MCF 10A (cell line): ENCODE data around the gene DCLK1. TPM values are rescaled to one million over a fixed set of nuclear protein-coding genes. Genes with fewer than 3 reads are reported as not detected.

Source experiments
- BruUV-seq: library from RNA; stranded (reverse); fragments of 400-500 nt; replicated peaks from 2 replicates; lab custom pipeline; 2021; lab: Mats Ljungman, UMichigan
- CTCF ChIA-PET: fragments of 300-600 bp; sonication (Branson Sonifier 250); formaldehyde crosslinking; extraction: SDS; loops from one replicate; lab custom pipeline; 2021; ENCODE audit warnings: antibody characterized with exemption, inconsistent platforms; lab: Yijun Ruan, JAX
- POLR2A ChIA-PET: fragments of 300-600, 350-650 bp; sonication (Branson Sonifier 250); formaldehyde crosslinking; extraction: SDS; loops from one replicate; lab custom pipeline; 2020; ENCODE audit warnings: antibody characterized with exemption, inconsistent platforms; lab: Yijun Ruan, JAX
- DNase-seq: peaks from one replicate; pipeline ENCODE4 v3.0.0-alpha.2; 2018; ENCODE audit not compliant: unreplicated experiment
- H3K27ac Mint-ChIP-seq: one replicate; pipeline ENCODE4 v1.8.0; 2022; ENCODE audit warnings: mild to moderate bottlenecking, low read depth, mixed read lengths; ENCODE audit not compliant: unreplicated experiment
- H3K27me3 Mint-ChIP-seq: one replicate; pipeline ENCODE4 v1.8.0; 2022; ENCODE audit warnings: mixed read lengths; ENCODE audit not compliant: insufficient read depth, unreplicated experiment
- H3K36me3 Mint-ChIP-seq: one replicate; pipeline ENCODE4 v1.8.0; 2022; ENCODE audit warnings: mild to moderate bottlenecking, moderate library complexity, mixed read lengths; ENCODE audit not compliant: insufficient read depth, unreplicated experiment
- H3K4me1 Mint-ChIP-seq: one replicate; pipeline ENCODE4 v1.8.0; 2022; ENCODE audit warnings: mixed read lengths; ENCODE audit not compliant: insufficient read depth, unreplicated experiment
- H3K4me3 Mint-ChIP-seq: one replicate; pipeline ENCODE4 v1.8.0; 2022; ENCODE audit warnings: mild to moderate bottlenecking, moderate library complexity, mixed read lengths; ENCODE audit not compliant: unreplicated experiment
- H3K9me3 Mint-ChIP-seq: one replicate; pipeline ENCODE4 v1.8.0; 2022; ENCODE audit warnings: mixed read lengths; ENCODE audit not compliant: unreplicated experiment
- CTCF ChIP-seq: fragments of 200-600 bp; IDR thresholded peaks from one replicate; pipeline ENCODE4 v1.8.0; 2022; ENCODE audit warnings: antibody characterized with exemption, mild to moderate bottlenecking; ENCODE audit not compliant: unreplicated experiment
- intact Hi-C: fragments of 100-400 bp; cut with micrococcal nuclease; formaldehyde crosslinking; loops from 2 replicates; pipeline ENCODE4 v1.14.1; 2022
- total RNA-seq: library from RNA; stranded (reverse); gene quantifications from 2 replicates; pipeline ENCODE4 v1.2.3, GENCODE V29; 2022

Gene DCLK1
- total RNA-seq, 1 experiment from 2014 or later: 0.44 TPM

DNA sequence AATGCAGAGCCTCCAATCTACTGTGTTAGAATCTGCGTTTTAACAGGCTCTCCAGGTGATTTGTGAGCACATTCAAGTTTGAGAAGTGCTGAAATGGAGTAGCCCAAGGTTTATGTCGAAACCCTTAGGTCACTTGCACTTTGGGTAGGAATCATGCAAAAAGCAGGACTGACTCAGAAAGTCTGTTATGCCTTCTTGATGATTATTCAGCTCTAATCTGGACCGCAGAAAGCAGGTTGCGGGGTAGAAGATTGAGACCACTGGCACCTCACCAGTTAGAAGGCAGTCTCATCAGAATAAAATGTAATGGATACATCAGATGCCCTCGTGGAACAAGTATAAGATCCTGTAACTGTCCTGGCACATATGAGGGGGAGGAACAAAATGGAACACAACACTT lies 326.3 kb downstream of the DCLK1 start:
- BruUV-seq: no TSS peak
- Mint-ChIP-seq H3K4me3 (no peak overlapping the region), H3K9me3 (no peaks in the 10 kb centered on the region), H3K4me1 (no peaks in the 10 kb centered on the region), H3K36me3 (no peaks in the 10 kb centered on the region), H3K27ac (no peak overlapping the region), H3K27me3 (peaks cover 23% of the 10 kb centered on the region)
- ChIA-PET CTCF (interaction anchor here (0.7 to 6.2 kb wide), 3 partner anchors 14 to 30 kb away, joined by 3 to 41 read pairs (median 3); no protein-coding TSS in a partner anchor), POLR2A (no interaction called here)
- intact Hi-C loops: no loop called here
- TF ChIP-seq CTCF: no peak
- DNase-seq: no peak

GRCh38 chr13:35797991-35798390 lies 333.2 kb downstream of the DCLK1 start:
- H3K9me3 Mint-ChIP-seq: no peaks in the 10 kb centered on the region
- no peak for DNase-seq
- no peak for TF ChIP-seq CTCF
- no TSS peak for BruUV-seq
- no peaks in the 10 kb centered on the region for H3K36me3 Mint-ChIP-seq
- H3K27ac Mint-ChIP-seq: no peak overlapping the region
- no peaks in the 10 kb centered on the region for H3K27me3 Mint-ChIP-seq
- H3K4me3 Mint-ChIP-seq: no peak overlapping the region
- no peaks in the 10 kb centered on the region for H3K4me1 Mint-ChIP-seq
- CTCF ChIA-PET: interaction anchor here (0.7 to 2.4 kb wide), 3 partner anchors 9 to 1876 kb away, joined by 3 to 9 read pairs (median 5); no protein-coding TSS in a partner anchor
- intact Hi-C loops: no loop called here
- POLR2A ChIA-PET: no interaction called here

GRCh38 chr13:35797244-35797643 lies 333.9 kb downstream of the DCLK1 start:
- no peak for DNase-seq
- TF ChIP-seq CTCF: no peak
- BruUV-seq: no TSS peak

GRCh38 chr13:35796623-35797022 lies 334.6 kb downstream of the DCLK1 start:
- Mint-ChIP-seq H3K27ac (no peak overlapping the region), H3K27me3 (no peaks in the 10 kb centered on the region), H3K4me1 (peaks cover 3% of the 10 kb centered on the region), H3K9me3 (no peaks in the 10 kb centered on the region), H3K36me3 (no peaks in the 10 kb centered on the region), H3K4me3 (no peak overlapping the region)
- no peak for TF ChIP-seq CTCF
- BruUV-seq: no TSS peak
- POLR2A ChIA-PET: no interaction called here
- intact Hi-C loops: no loop called here
- CTCF ChIA-PET: interaction anchor here (0.6 to 2.4 kb wide), 5 partner anchors 8 to 166 kb away, joined by 3 to 9 read pairs (median 4); no protein-coding TSS in a partner anchor
- DNase-seq: no peak

More at GRCh38 chr13:35797244-35797643, 333.9 kb downstream of the DCLK1 start:
- Mint-ChIP-seq H3K4me3 (no peak overlapping the region), H3K27me3 (no peaks in the 10 kb centered on the region), H3K27ac (no peak overlapping the region), H3K36me3 (no peaks in the 10 kb centered on the region), H3K4me1 (no peaks in the 10 kb centered on the region), H3K9me3 (no peaks in the 10 kb centered on the region)
- ChIA-PET POLR2A (no interaction called here), CTCF (interaction anchor here (0.5 to 2.4 kb wide), 4 partner anchors 8 to 753 kb away, joined by 3 to 9 read pairs (median 4); no protein-coding TSS in a partner anchor)
- intact Hi-C loops: no loop called here
